T-helper 2 cell treated with Interferon-gamma antibody and Interleukin-4, amounts not matched to agents 5 μg/mL and 100 μg/mL, for 36 hours (primary cell): ENCODE results near the gene CRMP1.

Experiments used
- DNase-seq: peaks from one replicate; pipeline ENCODE4 v3.0.0; 2021; ENCODE audit warnings: low spot score
- H3K27ac Mint-ChIP-seq: one replicate; pipeline ENCODE4 v1.8.0; 2021; ENCODE audit warnings: mild to moderate bottlenecking, mixed read lengths
- H3K27me3 Mint-ChIP-seq: one replicate; pipeline ENCODE4 v1.8.0; 2021; ENCODE audit warnings: low read depth, mixed read lengths
- H3K36me3 Mint-ChIP-seq: one replicate; pipeline ENCODE4 v1.8.0; 2021; ENCODE audit warnings: low read depth, mixed read lengths
- H3K4me1 Mint-ChIP-seq: one replicate; pipeline ENCODE4 v1.8.0; 2021; ENCODE audit warnings: low read depth, mixed read lengths
- H3K4me3 Mint-ChIP-seq: one replicate; pipeline ENCODE4 v1.8.0; 2022; ENCODE audit warnings: mild to moderate bottlenecking, moderate library complexity, mixed read lengths
- H3K9me3 Mint-ChIP-seq: one replicate; pipeline ENCODE4 v1.8.0; 2021; ENCODE audit warnings: mixed read lengths

The CRMP1 gene

GRCh38 chr4:5893004-5893580, at the start of gene CRMP1:
TSS of gene CRMP1 (minus strand) at chr4:5893086. CDS start at chr4:5892969, 117 bp downstream.
- Mint-ChIP-seq H3K4me1 (no peaks in the 10 kb centered on the region), H3K36me3 (no peaks in the 10 kb centered on the region), H3K9me3 (no peaks in the 10 kb centered on the region), H3K27me3 (peaks cover 53% of the 10 kb centered on the region), H3K4me3 (no peak within 1 kb of the TSS), H3K27ac (no peak within 1 kb of the TSS)
- no peak for DNase-seq

GRCh38 chr4:5941601-5942000, 48.7 kb upstream of the CRMP1 start:
- H3K4me1 Mint-ChIP-seq: peaks cover 12% of the 10 kb centered on the region
- no peak overlapping the region for H3K4me3 Mint-ChIP-seq
- no peak for DNase-seq
- no peak overlapping the region for H3K27ac Mint-ChIP-seq
- no peaks in the 10 kb centered on the region for H3K36me3 Mint-ChIP-seq
- H3K9me3 Mint-ChIP-seq: peaks cover 15% of the 10 kb centered on the region
- no peaks in the 10 kb centered on the region for H3K27me3 Mint-ChIP-seq

GRCh38 chr4:5940470-5941203, 47.8 kb upstream of the CRMP1 start:
- no peaks in the 10 kb centered on the region for H3K36me3 Mint-ChIP-seq
- H3K27me3 Mint-ChIP-seq: no peaks in the 10 kb centered on the region
- DNase-seq: no peak
- no peak overlapping the region for H3K4me3 Mint-ChIP-seq
- peaks cover 12% of the 10 kb centered on the region for H3K4me1 Mint-ChIP-seq
- no peak overlapping the region for H3K27ac Mint-ChIP-seq
- H3K9me3 Mint-ChIP-seq: peaks cover 11% of the 10 kb centered on the region

- no peaks in the 10 kb centered on the region for H3K4me1 Mint-ChIP-seq
- no peaks in the 10 kb centered on the region for H3K9me3 Mint-ChIP-seq
- H3K36me3 Mint-ChIP-seq: no peaks in the 10 kb centered on the region
- peaks cover 2% of the 10 kb centered on the region for H3K27me3 Mint-ChIP-seq
- DNase-seq: no peak
- no peak overlapping the region for H3K27ac Mint-ChIP-seq
- no peak overlapping the region for H3K4me3 Mint-ChIP-seq
Measured at GRCh38 chr4:5933996-5934831, 41.3 kb upstream of the CRMP1 start.

DNA sequence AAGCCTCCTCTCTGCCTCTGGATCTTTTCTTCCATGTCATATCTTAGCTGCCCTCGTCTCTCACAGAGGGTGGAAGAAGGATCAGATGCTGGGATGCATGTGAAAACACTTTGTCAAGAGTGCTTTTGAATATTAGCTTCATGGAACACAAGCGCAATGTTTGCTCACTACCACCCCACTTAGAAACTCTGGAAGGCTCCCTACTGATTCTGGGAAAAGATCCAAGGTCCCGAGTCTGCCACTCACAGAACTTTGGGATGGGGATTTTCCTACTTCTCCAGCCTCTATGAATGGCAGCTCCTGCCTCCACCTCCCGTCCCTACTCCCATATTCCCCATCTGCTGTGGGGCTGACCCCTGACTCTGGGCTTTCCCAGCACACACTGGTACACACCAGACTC, 40.2 kb upstream of the CRMP1 start:
- no peaks in the 10 kb centered on the region for H3K9me3 Mint-ChIP-seq
- peaks cover 2% of the 10 kb centered on the region for H3K27me3 Mint-ChIP-seq
- DNase-seq: no peak
- no peaks in the 10 kb centered on the region for H3K4me1 Mint-ChIP-seq
- H3K27ac Mint-ChIP-seq: no peak overlapping the region
- H3K36me3 Mint-ChIP-seq: no peaks in the 10 kb centered on the region
- no peak overlapping the region for H3K4me3 Mint-ChIP-seq

GRCh38 chr4:5932035-5932568, 39.2 kb upstream of the CRMP1 start:
- H3K27ac Mint-ChIP-seq: no peak overlapping the region
- no peak overlapping the region for H3K4me3 Mint-ChIP-seq
- H3K9me3 Mint-ChIP-seq: no peaks in the 10 kb centered on the region
- peaks cover 2% of the 10 kb centered on the region for H3K27me3 Mint-ChIP-seq
- H3K4me1 Mint-ChIP-seq: no peaks in the 10 kb centered on the region
- no peaks in the 10 kb centered on the region for H3K36me3 Mint-ChIP-seq
- DNase-seq: no peak

GRCh38 chr4:5931526-5931925, 38.6 kb upstream of the CRMP1 start:
- no peak overlapping the region for H3K4me3 Mint-ChIP-seq
- H3K9me3 Mint-ChIP-seq: no peaks in the 10 kb centered on the region
- DNase-seq: no peak
- no peaks in the 10 kb centered on the region for H3K36me3 Mint-ChIP-seq
- peaks cover 2% of the 10 kb centered on the region for H3K27me3 Mint-ChIP-seq
- no peaks in the 10 kb centered on the region for H3K4me1 Mint-ChIP-seq
- H3K27ac Mint-ChIP-seq: no peak overlapping the region

- Mint-ChIP-seq H3K36me3 (no peaks in the 10 kb centered on the region), H3K27me3 (peaks cover 2% of the 10 kb centered on the region), H3K4me3 (no peak overlapping the region), H3K4me1 (no peaks in the 10 kb centered on the region), H3K27ac (no peak overlapping the region), H3K9me3 (no peaks in the 10 kb centered on the region)
- DNase-seq: no peak
Measured at GRCh38 chr4:5930876-5931275, 38.0 kb upstream of the CRMP1 start.

DNA sequence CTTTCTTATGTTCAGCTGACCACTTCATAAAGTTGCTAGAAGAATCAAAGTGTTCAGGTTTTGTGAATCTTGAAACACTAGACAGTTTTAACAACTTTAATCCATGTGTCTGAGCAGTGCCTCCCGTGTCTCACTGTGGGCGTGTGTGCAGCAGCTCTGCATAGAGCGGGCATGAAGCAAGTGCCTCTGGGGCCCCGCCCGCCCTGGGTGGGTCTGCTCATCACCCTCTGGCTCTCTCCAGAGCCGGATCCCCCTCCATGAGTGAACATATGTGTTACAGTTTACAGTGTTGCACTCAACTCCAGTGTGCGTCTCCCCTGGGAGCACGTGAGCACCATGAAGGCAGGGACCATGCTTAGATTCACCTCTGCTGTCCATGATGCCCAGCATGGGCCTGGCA, 37.6 kb upstream of the CRMP1 start:
- Mint-ChIP-seq H3K36me3 (no peaks in the 10 kb centered on the region), H3K27ac (no peak overlapping the region), H3K27me3 (peaks cover 2% of the 10 kb centered on the region), H3K4me3 (no peak overlapping the region), H3K4me1 (no peaks in the 10 kb centered on the region), H3K9me3 (no peaks in the 10 kb centered on the region)
- DNase-seq: no peak

GRCh38 chr4:5928844-5929420, 36.0 kb upstream of the CRMP1 start:
- no peak overlapping the region for H3K4me3 Mint-ChIP-seq
- H3K36me3 Mint-ChIP-seq: no peaks in the 10 kb centered on the region
- no peaks in the 10 kb centered on the region for H3K4me1 Mint-ChIP-seq
- H3K27me3 Mint-ChIP-seq: peaks cover 2% of the 10 kb centered on the region
- no peaks in the 10 kb centered on the region for H3K9me3 Mint-ChIP-seq
- H3K27ac Mint-ChIP-seq: no peak overlapping the region
- no peak for DNase-seq

- no peak for DNase-seq
- no peaks in the 10 kb centered on the region for H3K36me3 Mint-ChIP-seq
- no peaks in the 10 kb centered on the region for H3K9me3 Mint-ChIP-seq
- no peak overlapping the region for H3K4me3 Mint-ChIP-seq
- H3K27ac Mint-ChIP-seq: no peak overlapping the region
- H3K27me3 Mint-ChIP-seq: peaks cover 2% of the 10 kb centered on the region
- H3K4me1 Mint-ChIP-seq: no peaks in the 10 kb centered on the region
Measured at GRCh38 chr4:5928274-5928673, 35.4 kb upstream of the CRMP1 start.

GRCh38 chr4:5927747-5928146, 34.9 kb upstream of the CRMP1 start:
- Mint-ChIP-seq H3K4me1 (no peaks in the 10 kb centered on the region), H3K27ac (no peak overlapping the region), H3K4me3 (no peak overlapping the region), H3K27me3 (peaks cover 2% of the 10 kb centered on the region), H3K9me3 (no peaks in the 10 kb centered on the region), H3K36me3 (no peaks in the 10 kb centered on the region)
- DNase-seq: no peak

DNA sequence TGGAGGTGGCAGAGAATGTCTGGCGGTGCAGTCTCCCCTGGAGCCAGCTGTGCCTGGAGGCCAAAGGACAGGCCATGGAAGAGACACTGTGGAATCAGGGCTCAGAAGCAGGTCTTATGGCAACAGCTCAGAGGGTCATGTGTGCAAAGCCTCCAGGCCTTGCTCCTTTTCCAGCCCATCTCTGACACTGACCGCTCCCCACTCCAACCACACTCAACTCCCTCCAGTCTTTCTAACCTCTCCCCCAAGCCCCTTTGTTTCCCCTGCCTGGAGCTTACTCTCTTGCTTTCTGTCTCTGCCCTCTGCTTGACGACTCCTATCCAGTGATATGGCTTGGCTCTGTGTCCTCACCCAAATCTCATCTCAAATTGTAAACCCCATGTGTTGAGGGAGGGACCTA, 34.2 kb upstream of the CRMP1 start:
- Mint-ChIP-seq H3K27me3 (peaks cover 2% of the 10 kb centered on the region), H3K36me3 (no peaks in the 10 kb centered on the region), H3K4me3 (no peak overlapping the region), H3K4me1 (no peaks in the 10 kb centered on the region), H3K27ac (no peak overlapping the region), H3K9me3 (no peaks in the 10 kb centered on the region)
- DNase-seq: no peak

GRCh38 chr4:5926598-5926997, 33.7 kb upstream of the CRMP1 start:
- Mint-ChIP-seq H3K9me3 (no peaks in the 10 kb centered on the region), H3K27me3 (peaks cover 2% of the 10 kb centered on the region), H3K4me1 (no peaks in the 10 kb centered on the region), H3K4me3 (no peak overlapping the region), H3K27ac (no peak overlapping the region), H3K36me3 (no peaks in the 10 kb centered on the region)
- DNase-seq: no peak
